HG02884 (cell line): ENCODE results near the gene OR10K2.
"Not testable (repeated sequence)": the region's sequence is repeated elsewhere in the genome, so short reads cannot be mapped to it uniquely, and the experiment has no call there.

ENCODE experiments used
- ATAC-seq: cut with Tn5 transposase; IDR thresholded peaks from one replicate; pipeline ENCODE4 v1.9.1; 2021; ENCODE audit warnings: mild to moderate bottlenecking, moderate library complexity; ENCODE audit not compliant: unreplicated experiment

The OR10K2 gene

GRCh38 chr1:158426137-158426536 is at the start of gene OR10K2:
Gene OR10K2 (minus strand): TSS chr1:158426237. CDS start chr1:158420866, 5,371 bp downstream.
- ATAC-seq, result no peak

DNA sequence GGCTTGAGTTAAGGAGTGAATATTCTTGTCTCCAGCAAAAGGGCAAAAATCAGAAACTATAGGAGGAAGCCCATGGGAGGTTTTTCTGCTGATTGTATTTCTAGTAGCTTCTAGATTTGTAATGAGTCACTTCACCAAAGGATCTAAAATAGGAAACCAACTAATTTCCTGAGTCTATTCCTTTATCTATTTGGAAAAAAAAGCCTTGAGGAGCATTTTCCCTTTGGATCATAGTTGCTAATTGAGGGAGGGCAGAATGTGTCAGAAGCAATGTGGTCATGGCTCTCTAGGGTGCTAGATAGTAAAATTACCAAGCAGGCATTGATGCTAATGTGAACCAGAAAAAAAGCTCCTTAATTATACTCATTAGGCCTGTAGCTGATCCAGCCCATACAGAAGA is 45.9 kb upstream of the OR10K2 start, which contains the start of gene OR10R2:
Gene OR10R2, plus strand, starts transcription at position 301 of the 400 bp plus-strand sequence. CDS start 106 bp downstream, outside the sequence.
- ATAC-seq, result no peak

- no peak for ATAC-seq
These were observed 35.5 kb upstream of the OR10K2 start, which contains the start of gene OR10K1 for GRCh38 chr1:158461534-158461933. Gene OR10K1 (plus strand): TSS chr1:158461834. CDS start chr1:158465562, 3,728 bp downstream.

GRCh38 chr1:158458263-158458662 is 32.2 kb upstream of the OR10K2 start:
- ATAC-seq, result no peak

DNA sequence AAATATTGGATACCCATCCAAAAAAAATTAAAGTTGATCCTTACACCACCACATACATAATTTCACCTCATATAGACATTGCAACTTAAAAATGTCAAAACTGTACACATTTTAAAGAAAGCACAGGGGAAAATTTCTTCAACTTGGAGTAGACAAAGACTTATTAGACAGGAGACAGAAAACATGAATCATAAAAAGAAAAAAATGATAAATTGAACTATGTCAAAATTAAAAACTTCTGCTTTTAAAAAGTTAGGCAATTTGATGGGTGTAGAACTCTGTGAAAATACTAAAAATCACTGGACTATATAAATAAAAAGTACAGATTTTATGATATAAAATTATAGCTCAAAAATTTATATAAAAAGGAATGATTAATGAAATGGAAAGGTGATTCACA is 31.2 kb upstream of the OR10K2 start:
- no peak for ATAC-seq

- no peak for ATAC-seq
These were observed 28.5 kb upstream of the OR10K2 start for GRCh38 chr1:158454537-158454936.

- ATAC-seq, result no peak
These were observed 19.3 kb upstream of the OR10K2 start for GRCh38 chr1:158445376-158445775.

DNA sequence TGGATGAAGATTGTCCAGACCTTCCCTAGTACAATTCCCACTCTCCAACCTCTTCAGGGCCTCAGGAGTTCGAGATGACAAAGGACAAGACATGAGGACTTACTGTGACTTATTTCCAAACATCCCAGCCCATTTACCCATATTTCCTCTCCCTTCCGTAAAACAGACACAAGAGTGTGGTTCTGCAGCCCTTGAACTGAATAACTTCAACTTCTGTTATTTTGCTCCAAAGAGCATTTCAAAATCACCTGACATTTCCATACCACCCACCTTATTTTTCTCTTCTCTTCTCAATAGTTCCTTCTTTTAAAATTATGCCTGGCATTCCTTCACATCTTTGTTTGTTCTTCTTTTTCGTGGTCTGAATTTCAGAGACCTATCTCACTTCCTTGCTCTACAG is 8.7 kb upstream of the OR10K2 start:
- ATAC-seq, result no peak

DNA sequence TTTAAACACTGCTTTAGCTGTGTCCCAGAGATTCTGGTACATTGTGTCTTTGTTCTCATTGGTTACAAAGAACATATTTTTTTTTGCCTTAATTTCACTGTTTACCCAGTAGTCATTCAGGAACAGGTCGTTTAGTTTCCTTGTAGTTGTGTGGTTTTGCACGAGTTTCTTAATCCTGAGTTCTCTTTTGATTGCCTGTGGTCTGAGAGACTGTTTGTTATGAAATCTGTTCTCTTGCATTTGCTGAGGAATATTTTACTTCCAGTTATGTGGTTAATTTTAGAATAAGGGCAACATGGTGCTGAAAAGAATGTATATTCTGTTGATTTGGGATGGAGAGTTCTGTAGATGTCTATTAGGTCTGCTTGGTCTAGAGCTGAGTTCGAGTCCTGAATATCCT is 4.1 kb upstream of the OR10K2 start:
- ATAC-seq, result not testable (repeated sequence)

GRCh38 chr1:158425027-158425426 is 1.0 kb downstream of the OR10K2 start:
- no peak for ATAC-seq

GRCh38 chr1:158422212-158422611 is 3.8 kb downstream of the OR10K2 start:
- ATAC-seq, result no peak

- no peak for ATAC-seq
These were observed 8.5 kb downstream of the OR10K2 start for GRCh38 chr1:158417586-158417985.

- ATAC-seq, result no peak
These were observed 11.2 kb downstream of the OR10K2 start for GRCh38 chr1:158414651-158415345.

GRCh38 chr1:158407092-158407491 is 18.9 kb downstream of the OR10K2 start:
- no peak for ATAC-seq

GRCh38 chr1:158400871-158401270 is 25.2 kb downstream of the OR10K2 start:
- ATAC-seq, result no peak

DNA sequence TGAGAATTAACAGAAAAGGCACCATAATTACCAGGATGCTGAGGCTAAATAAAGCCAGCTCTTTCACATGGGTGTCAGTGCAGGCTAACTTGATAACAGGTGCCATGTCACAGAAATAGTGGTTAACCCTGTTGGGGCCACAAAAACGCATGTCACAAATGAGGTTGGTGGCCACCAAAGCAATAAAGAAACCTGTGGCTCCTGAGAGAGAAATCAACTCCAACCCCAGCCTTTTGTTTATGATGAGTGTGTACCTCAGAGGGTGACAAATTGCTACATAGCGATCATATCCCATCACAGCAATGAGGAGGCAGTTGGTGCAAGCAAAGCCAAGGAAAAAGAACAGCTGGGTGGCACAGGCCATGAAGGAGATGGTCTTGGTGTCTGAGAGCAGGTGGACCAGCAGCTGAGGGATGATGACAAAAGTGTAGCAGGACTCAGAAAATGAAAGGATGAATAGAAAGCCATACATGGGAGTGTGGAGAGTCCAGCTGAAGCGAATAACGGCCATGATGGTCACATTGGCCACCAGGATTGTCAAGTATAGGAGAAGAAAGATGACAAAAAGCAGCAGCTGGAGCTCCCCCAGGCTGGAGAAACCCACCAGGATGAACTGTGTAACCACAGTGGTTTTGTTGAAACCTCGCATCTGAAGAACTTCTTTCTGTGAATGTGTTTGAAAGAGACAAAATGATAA is 27.1 kb downstream of the OR10K2 start, which contains the start of gene OR10T2:
Gene OR10T2, minus strand, starts transcription at position 649 of the 697 bp plus-strand sequence. Its CDS starts 0 bp downstream, at position 649.
- ATAC-seq, result no peak

DNA sequence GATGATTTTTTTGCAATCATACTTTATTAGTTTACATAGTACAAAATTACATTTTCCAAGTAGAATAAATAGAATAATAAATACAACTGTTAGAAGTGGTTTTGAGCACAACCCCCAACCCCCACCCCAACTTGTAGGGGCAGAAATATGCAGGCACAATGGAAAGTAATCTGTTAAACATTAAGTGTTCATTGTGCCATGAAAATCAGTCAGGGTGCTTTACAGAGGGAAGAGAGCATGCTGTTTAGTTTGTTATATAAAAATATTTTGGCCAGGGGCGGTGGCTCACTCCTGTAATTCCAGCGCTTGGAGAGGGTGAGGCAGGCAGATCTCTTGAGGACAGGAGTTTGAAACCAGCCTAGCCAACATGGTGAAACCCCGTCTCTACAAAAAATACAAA is 29.4 kb downstream of the OR10K2 start:
- no peak for ATAC-seq

GRCh38 chr1:158393476-158393875 is 32.6 kb downstream of the OR10K2 start:
- ATAC-seq, result no peak

- no peak for ATAC-seq
These were observed 34.9 kb downstream of the OR10K2 start for GRCh38 chr1:158391099-158391498.

DNA sequence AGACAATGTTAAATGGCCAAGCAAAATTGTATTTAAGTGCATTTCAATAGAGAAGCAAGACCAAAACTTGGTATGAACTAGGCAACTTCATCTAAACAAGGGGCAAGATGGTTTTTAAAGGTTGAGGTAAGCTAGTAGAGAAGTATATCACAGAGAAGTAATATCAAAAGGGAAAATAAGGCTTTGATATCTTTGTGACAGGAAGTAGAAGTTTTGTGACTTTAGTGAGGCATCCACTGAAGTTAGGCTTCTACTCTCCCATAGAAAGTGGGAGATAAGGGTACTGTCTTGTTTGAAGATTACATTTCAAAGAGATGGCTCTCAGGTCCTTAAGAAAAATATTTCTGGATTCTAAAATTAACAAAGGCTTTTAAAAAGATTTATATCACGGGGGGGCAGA is 35.7 kb downstream of the OR10K2 start:
- no peak for ATAC-seq

DNA sequence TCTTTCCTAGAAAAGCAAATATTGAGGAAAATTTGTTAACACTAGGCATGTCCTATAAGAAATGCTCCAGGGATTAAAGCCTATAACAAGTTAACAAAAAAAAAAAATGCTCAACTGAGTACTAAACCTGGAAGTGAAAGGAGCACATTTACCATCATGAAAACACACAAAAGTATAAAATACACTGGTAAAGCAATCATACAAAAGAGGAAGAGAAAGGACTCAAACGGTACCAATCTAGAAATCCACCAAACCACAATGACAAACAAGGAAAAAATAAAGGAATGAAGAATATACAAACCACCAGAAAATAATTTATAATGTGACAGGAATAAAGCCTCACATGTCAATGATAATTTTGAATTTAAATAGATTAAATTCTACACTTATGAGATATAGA is 51.2 kb downstream of the OR10K2 start:
- ATAC-seq, result no peak

- not testable (repeated sequence) for ATAC-seq
These were observed 51.9 kb downstream of the OR10K2 start for GRCh38 chr1:158374101-158374500.
